GM04504 (cell line): ENCODE data around the gene ATG16L2.
"Not testable (repeated sequence)": the region's sequence is repeated elsewhere in the genome, so short reads cannot be mapped to it uniquely, and the experiment has no call there.

Experiments used
- DNase-seq: peaks from one replicate; pipeline ENCODE4 v3.0.0-alpha.2; 2012; ENCODE audit warnings: low read depth

The ATG16L2 gene

DNA sequence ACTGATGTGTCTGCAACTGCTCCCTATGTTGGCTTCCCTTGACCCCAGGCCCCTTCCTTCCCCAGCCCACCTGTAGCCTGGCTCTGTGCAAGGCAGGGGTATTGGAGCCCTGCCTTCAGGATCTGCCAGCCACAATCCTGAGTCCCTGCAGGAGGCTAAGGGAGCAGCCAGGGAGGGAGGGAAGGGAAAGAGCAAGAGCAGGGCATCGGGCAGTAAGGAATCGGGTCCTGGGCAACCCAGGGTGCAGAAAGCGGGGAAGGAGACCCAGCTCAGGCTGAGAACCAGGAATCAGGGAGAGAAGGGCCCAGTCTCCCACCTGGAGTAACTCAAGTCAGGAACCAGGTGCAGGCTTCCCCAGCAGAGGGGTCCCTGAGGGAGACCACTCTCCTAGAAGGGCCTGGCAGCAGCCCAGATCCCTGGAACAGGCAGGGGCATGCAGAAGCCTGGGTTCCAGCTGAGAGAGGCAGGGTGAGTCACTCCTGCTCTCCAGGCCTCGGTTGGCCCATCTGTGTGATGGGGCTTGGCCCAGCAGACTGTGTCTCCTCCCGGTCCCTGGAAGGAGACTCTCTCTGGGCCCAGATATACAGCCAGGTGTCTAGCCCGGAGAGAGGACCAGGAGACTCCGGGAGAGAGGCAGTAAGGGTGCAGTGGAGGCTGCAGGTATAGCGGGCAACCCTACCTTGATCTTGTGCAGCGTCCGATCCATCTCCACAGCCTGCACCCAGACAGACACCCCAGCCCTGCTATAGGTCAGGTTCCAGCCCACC is 33.7 kb upstream of the ATG16L2 start:
- no peak for DNase-seq

DNA sequence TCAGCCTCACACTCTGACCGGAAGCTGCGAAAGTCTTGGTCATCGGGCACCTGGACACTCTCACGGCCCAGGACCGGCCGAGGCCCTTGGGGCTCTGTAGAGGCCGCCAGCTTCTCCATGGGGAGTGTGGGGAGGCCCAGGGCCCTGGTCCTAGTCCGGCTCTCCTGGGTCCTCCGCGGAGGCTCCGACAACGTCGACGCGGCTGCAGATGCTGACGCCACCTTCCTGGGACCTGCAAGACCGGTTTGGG is 33.2 kb upstream of the ATG16L2 start:
- DNase-seq = no peak

DNA sequence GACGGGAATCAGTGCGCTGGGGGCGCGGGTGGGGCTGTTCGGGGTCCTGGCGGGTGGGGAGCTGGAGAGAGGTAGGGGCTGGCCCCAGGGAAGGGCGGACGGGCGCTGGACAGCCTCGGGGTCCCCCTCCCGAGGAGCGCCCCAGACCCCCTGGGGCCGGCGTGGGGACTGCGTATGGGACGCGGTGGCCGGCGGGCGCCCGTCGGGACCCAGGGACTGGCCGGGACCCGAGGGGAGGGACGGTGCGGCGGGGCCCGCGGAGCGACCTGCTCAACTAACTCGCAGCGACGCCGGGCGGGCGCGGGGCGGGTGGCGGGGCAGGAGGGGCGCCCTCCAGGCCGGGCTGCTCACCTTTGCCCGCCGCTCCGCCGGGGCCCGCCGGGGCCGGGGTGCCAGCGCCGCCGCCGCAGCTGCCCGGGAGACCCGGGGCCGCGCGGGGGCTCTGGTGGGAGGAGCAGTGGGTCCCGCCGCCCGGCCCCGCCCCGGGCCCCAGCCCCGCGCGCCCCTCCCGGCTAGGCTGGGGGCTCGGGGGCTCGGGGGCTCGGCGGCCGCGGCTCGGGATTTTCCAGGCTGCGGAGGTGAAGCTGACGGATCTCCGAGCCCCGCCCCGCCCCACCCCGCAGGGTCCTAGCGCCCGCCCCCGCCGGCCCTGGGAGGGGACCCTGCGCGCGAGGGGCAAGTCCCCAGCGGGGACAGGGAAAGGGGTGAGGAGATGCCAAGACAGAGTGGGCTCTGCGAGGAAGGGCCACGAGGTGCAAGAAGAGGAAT is 32.7 kb upstream of the ATG16L2 start:
- no peak for DNase-seq

DNA sequence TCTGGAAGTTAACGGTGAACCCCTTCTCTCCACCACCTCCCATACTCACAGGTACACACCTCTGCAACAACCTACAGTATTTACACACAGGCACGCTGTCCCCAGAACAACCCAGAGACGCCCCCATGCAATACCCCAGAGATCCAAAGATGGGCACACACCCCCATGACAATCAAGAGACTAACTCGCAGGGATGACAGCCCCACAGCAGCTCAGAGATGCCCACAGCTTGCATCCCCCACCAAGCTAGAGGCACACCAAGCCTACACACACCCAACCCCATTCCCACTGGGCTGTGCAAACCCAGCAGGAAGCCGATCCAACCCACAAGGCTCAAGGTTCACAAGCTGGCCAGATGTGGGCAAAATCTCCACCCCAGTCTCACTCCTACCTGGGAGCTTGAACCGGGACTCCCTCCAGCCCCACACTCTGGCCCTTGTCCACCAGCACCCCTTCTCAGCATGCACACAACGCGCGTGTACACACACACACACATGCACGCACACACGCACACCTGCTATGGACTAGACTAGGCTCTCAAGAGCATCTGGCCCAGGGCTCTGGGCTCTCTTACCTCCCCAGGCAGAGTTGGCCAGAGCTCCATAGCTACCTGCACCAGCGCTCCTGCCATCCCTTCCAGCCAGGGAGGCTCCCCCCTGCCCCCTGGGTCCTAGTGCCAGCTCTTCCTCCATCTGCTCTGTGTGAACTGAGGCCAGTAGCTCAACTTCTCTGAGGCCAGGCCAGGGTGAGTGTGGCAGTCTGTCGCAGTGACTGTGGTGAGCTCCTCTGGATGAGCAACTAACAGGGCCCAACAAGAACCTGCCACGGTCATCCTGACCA is 31.9 kb upstream of the ATG16L2 start:
- no peak for DNase-seq

DNA sequence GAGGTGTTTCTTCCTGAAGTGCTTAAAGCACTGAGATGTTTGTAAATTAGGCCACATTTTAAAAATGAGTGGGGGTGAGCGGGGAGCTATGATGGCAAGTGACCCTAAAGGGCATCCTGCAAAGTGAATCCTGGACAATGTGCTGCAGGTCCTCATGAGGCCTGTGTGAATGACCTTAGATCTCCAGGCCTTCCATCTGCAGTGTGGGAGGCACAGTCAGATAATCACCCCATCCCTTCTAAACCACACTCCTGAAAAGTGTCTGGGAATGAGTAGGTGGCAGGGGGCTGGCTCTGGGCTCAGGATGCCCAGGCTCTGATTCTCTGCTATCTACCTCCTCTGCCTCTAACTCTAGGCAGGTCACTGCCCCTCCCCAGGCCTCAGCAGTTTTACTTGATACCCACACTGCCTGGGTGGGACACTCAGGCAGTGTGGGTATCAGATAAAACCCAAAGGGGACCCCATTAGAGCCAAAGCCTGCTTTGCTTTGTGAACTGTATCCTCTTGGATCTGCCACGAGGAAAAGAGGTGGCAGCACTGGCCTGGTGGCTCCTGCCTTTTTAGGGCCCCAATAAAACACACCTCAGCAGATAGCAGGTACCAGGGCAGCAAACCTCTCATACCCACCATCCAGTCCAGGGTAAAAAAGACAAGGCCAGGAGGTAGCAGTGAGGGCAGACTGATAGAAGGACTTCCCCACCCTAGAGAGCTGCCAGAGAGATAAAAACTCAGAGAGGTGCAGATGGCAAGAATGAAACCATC is 30.9 kb upstream of the ATG16L2 start:
- DNase-seq = no peak

DNA sequence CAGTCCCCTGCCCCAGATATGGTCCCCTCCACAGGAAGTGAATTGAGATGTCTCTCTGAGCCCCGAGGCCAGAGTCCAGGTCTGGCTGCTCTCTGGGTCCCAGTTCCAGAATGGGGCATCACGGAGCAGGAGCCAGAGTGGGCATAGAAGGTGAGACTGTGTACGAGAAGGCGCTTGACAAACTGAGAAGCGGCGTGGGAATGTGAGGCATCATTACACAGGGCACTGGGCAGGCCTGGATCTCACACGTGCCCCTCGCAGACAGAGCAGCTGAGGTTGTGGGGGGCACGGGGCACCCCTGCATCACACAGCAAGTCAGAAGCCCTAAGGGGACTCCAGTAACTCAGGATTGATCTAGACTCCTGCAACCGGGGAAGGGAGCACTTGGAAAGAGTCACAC is 29.5 kb upstream of the ATG16L2 start:
- no peak for DNase-seq

DNA sequence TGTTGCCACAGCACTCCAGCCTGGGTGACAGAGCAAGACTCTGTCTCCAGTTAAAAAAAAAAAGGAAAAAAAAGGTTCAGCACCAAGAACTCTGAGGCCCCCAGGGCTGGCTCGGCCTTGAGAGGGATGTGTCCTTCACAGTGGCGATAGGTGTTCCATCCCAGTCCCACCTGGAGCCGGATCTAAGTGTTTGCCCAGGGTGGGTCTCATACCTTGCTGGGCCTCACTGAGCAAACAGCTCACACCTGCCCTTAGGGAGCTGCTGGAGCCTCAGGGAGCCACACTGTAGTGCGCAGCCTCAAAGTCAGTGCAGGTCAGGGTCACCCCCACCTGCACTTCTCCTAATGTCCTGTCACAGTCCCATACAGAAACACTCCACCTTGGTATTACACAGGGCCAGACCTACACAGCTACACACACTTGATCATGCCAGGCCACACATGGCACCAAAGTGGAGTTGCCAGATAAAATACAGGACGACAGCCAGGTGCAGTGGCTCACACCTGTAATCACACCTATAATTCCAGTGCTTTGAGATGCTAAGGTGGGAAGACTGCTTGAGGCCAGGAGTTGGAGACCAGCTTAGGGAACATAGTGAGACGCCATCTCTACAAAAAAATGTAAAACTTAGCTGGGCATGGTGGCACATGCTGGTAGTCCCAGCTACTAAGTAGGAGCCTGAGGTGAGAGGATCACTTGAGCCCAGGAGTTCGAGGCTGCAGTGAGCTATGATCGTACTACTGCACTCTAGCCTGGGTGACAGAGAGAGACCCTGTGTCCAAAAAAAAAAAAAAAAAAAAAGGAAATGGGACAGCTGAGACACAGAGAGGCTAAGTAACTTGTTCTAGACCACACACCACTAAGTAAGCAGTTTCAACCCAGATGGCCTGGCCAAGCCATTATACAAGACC is 27.7 kb upstream of the ATG16L2 start:
- no peak for DNase-seq

DNA sequence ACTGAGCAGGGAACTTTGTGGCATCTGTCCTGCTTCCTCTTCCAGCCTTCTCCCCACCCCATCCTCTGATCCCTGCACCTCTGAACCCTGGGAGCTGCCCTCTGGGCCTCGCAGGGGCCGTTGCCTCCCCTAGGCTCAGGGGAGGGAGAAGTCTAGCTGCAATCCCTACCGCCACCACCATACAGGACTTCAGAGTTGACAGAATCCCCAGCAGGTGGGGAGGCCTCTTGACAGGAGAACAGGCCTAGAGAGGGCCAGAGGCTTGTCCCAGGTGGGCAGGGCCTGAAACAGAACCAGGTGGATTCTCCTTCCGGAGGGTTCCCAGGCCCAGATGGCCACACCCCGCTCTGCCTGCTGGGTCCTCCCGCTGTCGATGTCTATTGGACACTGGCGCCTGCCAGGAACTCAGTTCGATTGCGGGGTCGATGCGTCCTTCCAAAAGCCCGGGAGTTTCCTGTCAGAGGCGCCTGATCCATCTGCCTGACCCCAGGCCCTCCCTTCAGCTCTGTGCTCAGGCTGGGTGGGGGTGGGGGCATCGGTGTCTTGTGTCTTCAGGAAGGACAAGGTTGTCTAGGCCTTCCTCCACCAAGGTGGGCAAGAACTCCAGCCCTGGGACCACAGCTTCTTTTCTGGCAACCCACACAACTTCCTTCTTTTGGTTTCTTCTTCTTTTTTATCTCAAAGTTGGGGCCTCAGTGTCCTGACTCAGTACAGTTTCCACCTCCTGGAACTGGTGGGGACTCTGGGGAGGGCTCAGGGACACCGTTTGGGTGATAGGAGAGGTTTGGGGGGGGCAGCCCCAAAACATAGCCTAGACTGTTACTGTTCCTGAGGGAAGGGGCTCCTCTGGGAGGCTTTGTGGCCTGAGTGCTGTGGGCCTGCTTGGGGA is 26.8 kb upstream of the ATG16L2 start:
- DNase-seq = no peak

DNA sequence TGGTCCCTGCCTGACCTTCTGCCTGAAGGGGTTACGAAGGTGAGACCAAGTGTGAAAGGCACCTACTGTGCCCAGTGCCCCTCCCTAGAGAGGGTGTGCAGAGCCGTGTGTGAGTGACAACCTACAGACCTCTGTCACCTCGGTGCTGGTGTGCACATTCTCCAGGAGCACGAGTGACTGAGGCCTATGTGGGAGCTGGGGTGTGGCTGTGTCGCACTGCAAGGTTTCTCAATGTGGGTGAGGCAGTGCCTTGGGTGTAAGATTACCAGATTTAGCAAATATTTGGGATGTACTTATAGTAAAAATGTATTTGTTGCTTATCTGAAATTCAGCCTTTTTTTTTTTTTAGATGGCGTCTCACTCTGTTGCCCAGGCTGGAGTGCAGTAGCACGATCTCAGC is 26.0 kb upstream of the ATG16L2 start:
- no peak for DNase-seq

DNA sequence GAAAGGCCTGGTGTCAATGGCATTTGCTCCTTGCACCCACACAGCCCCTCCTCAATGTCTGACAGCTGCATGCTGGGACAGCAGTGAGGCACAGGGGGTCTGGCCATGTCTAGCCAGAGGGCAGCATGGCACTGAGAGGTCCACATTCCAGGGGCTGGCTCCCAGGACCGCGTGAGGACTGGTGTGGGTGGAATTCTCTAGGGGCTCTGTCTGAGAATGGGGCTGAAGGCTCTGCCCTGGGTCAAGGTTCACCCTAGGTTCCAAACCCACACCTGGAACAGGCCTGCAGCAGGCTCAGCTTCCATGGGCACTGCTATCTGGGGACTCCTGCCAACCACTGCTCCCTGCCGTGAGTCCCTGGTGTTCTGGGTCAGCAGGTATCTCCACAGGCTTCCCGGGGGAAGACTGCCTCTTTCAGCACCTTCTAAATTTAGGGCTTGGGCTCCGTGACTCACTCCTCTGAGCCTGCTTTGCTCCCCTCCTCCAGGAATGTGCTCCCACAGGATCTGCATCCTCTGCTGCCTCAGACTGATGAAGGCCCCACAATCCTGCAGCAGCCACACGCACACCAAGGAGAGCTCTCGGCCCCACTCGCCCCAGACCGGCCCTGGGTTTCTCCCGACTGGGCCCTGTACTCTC is 24.6 kb upstream of the ATG16L2 start:
- peak; percentile 50 for DNase-seq

DNA sequence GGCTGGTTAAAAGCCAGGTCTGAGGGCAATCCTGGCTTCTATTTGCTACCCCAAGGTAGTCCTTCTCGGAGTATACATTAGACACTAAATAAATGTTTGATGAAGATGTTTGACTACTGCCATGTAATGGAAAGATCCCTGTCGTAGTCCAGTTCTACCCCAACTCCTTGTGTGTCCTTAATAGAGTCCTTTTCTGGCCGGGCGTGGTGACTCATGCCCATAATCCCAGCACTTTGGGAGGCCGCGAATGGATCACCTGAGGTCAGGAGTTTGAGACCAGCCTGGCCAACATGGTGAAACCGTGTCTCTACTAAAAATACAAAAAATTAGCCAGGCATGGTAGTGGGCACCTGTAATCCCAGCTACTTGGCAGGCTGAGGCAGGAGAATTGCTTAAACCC is 23.0 kb upstream of the ATG16L2 start:
- not testable (repeated sequence) for DNase-seq

DNA sequence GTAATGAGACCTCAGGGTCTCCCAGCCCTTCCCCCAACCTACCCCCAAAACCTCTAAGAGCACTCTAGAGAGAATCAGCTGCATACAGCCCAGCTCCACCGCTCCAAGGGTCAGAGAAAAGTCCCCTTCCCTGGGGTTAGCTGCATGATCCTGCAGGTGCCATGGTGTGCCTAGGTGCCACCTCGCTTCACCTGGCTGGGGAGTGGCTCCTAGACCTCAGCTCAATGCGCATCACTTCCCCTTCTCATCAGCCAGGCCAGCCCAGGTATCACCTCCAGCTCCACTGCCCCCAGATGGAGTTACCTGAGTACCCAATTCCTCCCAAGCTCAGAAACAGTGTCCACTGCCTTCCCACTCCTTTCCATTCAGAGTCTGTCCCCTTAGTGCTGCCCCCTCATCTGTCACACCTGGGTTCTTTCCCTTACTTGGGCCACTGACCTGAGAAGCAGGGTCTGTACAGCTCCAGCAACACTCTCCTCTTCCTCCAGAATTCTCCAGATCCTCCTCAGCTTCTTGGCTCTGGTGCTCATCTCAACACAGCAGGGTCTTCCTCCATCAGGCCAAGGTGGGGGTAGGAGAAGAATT is 21.7 kb upstream of the ATG16L2 start:
- no peak for DNase-seq

DNA sequence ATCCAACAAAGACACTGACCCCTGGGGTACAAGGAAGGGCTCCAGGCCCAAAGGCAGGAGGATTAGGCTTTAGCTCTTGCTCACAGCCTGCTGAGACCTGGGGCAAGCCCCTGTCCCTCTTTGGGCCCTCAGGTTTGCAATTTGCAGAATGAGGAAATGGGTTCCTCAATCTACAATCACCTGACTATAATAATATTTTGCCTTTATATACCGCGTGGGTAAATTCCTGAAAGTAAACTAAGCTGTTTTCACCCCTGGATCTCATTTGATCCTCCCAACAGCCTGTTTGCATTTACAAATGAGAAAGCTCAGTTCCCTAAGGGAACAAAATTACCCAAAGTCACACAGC is 21.2 kb upstream of the ATG16L2 start:
- DNase-seq = no peak

DNA sequence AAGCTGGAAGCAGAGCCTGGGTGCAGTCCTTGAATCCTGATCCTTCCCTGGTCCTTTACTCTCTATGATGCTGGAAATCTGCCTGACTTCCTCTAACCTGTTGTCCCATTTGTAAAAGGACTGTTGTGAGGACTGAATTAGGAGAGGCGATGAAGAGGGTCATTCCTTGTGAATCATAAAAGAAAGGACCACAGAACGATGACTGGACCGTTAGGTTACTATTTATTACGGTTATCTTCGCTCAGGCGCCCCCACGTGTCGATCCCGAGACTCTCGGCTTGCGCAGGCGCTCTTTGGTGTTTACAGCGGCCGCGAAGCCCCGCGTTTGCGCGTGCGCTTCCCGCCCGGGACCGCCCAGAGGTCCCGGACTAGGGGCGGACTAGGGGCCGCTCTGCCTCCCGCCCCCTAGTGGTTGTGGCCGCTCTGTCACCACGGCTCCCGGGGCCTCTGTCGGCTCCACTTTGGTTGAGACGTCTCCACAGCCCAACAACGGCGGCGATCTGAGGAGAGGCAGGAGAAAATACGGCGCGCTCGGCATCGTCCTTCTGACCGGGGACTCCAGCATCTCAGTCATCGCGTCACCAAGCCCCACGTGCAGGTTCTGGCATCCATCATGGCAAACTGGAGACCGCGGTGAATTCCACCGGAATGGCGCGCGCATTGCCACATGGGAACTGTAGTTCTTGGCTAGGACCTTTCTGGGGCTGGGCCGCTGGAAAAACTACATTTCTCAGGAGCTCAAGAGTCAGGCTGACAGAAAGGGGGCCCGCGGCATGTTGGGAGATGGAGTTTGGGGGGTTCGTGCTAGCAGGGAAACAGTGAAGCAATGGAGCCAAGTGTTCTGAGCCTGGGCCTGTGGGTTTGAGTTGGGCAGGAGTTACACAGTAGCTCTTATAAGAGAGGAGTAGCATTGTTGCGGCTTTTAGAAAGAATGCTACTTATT is 20.5 kb upstream of the ATG16L2 start, which contains the start of gene STARD10:
TSS of gene STARD10 (minus strand) at position 623 of the 943 bp plus-strand sequence. CDS start 12,866 bp downstream, outside the sequence.
- DNase-seq = peak; percentile 89

DNA sequence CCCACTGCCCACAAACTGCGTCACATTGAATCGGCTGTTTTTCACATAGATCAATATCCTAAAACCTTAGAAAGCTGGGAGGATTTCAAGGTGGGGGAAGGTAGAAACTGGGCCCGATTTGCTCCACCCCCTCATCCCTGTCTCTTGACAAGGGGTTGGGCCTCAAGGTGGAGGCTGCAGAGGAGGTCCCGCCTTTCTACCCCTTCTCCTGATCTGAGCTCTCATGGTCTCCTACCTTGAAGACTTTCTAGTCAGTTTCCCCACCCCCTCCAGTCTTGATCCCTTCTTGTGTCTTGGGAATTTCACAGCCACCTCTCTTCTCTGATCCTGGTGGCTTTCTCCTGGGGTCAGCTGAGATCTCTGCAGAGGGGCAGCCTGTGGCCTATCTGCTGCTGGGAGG is 15.8 kb upstream of the ATG16L2 start:
- no peak for DNase-seq

DNA sequence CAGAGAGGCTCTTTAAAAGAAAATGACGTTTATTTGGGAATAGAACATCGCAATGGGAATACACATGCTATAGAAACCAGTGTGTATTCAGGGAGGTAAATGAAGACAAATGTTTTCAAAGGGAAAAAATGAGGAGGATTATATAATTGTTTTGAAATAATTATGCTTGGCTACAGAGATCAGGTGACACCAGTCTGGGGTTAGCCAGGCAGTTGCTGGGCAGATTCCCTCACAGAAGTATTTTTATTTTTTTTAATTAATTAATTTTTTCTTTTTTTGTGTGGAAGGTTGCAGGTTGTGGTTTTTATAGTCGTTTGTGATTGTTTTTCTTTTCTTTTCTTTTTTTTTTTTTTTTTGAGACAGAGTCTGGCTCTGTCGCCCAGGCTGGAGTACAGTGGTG is 14.8 kb upstream of the ATG16L2 start:
- DNase-seq = no peak

DNA sequence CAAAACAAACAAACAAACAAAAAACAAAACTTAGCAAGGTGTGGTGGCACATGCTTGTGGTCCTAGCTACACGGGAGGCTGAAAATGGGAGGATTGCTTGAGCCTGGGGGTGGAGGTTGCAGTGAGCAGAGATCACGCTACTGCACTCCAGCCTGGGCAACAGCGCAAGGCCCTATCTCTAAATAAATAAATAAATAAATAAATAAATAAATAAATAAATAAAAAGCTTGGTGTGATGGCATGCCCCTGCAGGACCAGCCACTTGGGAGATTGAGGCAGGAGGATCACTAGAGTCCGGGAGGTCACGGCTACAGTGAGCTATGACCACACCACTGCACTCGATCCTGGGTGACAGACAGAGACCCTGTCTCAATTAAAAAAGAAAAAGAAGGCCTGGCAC is 11.4 kb upstream of the ATG16L2 start:
- DNase-seq = no peak

DNA sequence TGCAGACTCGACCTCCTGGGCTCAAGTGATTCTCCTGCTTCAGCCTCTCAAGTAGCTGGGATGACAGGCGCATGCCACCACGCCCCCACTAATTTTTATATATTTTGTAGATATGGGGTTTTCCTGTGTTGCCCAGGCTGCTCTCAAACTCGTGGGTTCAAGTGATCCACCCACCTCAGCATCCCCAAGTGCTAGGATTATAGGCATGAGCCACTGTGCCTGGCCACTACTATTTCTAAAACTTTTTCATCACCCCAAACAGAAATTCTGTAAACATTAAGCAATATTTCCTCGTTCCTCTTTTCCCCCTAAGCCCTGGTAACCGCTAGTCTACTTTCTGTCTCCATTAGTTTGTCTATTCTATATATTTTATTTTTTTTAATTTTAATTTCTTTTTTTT is 9.0 kb upstream of the ATG16L2 start:
- no peak for DNase-seq
